NCI-H2196 treated with DMSO at 0.1 percent for 48 hours (cell line): ENCODE results near the gene TSC22D1.
"Not testable (repeated sequence)": the region's sequence is repeated elsewhere in the genome, so short reads cannot be mapped to it uniquely, and the experiment has no call there.

Source experiments
- DNase-seq: peaks from one replicate; lab custom pipeline; 2025; ENCODE audit not compliant: unreplicated experiment; lab: John Stamatoyannopoulos, UW

The TSC22D1 gene

DNA sequence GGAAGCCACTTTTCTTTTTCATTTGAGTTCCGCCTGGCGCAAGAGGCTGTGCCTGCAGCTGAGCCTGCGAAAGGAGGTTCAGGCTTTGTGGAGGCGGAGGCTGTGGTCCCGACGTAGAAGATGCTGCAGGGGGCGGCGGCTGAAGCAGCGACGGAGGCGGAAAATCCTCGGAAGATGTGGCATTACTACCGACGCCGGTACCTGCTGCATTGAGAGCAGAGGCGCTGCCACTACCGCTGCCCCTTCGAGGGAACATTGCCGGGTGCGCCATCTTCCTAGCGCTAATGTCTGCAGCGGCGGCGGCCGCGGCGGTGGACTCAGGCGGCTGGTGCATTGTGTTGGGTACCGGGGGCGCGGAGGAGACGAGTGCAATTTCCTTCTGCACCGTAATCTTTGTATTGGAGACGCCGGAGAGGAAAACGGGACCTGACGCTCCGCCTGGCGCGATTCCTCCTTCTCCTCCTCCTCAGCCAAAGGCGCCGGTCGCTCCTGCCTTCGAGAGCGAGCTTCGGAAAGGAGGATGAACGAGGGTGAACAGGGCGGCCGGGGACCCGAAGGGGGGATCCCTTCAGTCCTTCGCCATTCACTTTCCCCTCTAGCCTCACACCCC is at the start of gene TSC22D1:
Gene TSC22D1, minus strand, starts transcription at position 590 of the 610 bp plus-strand sequence. Its CDS starts 256 bp downstream, at position 334.
- DNase-seq: no peak

DNA sequence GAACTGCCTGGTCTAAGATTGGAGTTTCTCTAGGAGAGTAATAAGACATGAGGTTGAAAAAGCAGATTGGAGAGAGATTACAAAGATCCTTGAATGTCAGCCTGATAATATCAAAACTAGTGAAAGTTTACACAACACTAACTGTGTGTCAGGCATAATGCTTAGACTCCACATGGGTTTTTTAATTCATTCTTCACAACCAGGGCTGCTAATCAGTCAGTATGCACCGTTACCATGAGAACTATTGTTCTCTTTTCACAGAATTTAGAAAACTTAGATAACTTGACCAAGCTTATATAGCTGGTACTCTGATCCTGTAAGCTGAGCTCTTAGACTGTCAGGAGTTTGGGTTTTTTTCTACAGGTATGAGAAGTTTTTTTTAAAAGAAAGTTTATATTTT is 46.6 kb upstream of the TSC22D1 start:
- DNase-seq: no peak

DNA sequence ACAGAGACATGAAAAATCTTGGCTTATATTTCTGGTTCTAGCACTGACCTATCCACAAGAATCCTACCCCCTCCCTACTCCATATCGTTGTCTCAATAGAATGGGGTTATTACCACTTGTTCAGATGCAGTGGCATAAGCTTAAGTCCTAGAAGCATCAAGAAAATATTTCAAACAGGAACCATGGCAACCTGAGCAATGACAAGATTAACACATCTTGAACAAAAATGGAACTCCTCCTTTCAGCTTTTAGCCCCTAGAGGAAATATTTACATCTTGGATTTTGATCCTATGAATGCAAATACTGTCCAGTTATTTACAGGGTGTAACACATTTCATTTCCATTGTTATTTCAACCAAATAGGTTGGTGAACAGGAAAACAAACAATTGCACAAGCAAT is 46.1 kb upstream of the TSC22D1 start:
- no peak for DNase-seq

DNA sequence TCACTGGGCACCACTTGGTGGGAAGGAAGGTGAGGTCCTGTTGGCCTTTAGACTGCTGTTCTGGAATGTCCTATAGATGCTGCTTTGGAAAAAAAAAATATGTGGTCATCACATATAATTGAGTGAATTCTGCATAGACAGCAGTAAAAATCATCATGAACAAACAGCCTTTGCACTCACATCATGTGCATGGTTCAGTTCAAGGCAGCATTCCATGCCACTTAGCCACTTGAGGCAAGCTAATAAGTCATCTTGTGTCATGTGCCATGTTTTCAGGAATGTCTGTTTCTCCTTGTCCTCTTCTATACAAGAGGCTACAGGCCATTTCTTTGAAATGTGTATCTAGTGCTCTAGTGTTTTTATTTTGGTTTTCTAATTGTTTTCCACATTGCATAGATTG is 43.9 kb upstream of the TSC22D1 start:
- no peak for DNase-seq

DNA sequence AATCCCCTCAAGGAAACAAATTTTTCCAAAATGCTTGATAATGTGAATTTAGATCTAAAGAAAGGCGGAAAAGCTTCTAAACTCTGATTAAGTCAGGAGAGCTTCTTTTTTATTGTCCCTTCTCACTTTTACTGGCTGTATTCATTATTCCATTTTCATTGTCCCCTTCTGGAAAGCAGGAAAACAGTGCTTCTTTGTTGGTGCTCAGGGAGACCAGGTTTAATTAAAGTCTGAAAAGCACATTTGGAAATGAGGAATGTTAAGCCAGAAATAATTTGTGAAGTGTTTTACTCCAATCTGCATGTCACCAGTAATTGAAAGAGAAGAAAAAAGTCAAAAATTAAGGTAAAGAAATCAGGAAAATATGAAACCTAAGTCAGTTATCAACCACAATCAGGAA is 43.5 kb upstream of the TSC22D1 start:
- DNase-seq: no peak

DNA sequence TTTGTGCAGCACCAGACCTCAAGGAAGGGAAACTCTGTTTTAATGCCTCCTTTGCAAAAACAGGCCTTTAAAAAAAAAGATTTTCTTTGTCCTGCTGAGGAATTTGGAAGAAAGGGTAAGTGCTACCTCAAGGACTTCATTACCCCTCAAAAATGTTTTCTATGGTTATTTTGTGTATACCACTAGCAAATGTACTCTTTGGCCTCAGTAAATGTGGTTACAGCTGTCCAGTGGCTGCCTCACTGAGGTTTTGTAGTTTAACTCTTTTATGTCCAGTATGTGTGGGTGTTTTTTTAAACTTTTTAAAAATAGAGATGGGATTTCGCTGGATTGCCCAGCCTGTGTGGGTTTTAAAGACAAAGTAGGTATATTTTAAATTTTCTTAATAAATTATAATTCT is 42.2 kb upstream of the TSC22D1 start:
- DNase-seq: no peak

DNA sequence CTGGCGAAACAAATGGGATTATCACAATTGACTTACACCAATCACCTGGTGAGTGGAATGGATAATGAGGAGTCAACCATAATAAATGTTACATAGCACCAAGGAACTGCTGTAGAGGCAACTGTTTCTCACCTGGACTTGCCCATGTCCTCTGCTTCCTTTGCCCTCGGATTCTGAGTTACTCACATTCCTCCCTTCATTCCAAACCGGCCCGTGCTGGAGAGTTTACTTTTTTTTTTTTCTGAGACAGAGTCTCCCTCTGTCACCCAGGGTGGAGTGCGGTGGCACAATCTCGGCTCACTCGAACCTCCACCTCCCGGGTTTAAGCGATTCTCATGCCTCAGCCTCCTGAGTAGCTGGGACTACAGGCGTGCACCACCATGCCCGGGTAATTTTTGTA is 41.5 kb upstream of the TSC22D1 start:
- no peak for DNase-seq

DNA sequence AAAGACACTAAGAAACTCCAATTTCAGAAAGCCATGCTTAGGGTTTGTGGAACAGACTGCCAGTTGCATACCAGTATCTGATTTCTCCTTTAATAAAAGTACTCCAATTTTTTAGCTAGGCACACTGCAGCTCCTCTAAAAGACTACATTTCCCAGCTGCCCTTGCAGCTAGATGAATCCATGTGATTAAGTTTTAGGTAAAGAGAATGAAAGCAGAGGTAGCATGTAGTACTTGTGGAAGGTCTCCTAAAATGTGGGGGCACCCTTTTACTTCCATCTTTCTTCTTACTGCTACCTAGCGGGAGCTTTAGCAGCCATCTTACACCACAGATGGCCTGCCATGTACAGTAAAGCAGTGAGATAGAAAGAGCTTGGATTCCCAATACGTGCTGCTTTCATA is 33.0 kb upstream of the TSC22D1 start:
- DNase-seq: no peak

DNA sequence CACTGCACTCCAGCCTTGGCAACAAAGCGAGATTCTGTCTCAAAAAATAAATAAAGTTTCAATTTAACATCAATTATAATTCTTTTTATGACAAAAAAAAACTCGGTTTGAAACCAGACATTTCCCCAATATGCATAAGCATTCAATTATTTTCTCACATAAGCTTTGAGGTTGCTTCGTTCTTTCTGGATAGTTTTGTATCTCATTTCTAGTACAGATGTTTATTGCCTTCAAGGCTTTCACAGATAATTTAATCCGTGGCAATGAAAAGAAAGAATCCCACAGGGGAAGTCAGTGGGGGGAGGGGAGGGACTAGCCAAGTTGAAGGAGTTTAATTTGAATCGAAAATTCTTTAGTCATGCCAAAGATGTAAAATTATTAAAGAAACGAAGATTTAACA is 29.6 kb upstream of the TSC22D1 start:
- no peak for DNase-seq

DNA sequence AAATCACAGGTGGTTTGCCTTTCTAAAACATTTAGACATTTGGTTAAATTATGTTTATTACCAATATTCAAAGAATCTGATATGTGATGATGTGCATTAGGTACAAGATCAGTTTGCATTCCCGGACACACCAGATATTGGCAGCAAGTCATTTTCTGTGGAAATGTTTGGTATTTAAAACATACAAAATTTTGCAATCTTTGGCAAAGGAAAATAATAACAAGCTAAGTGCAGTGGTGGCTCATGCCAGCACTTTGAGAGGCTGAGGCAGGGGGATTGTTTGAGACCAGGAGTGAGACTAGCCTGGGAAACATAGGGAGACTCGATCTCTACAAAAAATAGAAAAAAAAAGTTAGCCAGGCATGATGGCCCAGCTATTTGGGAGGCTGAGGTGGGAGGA is 29.1 kb upstream of the TSC22D1 start:
- DNase-seq: no peak

DNA sequence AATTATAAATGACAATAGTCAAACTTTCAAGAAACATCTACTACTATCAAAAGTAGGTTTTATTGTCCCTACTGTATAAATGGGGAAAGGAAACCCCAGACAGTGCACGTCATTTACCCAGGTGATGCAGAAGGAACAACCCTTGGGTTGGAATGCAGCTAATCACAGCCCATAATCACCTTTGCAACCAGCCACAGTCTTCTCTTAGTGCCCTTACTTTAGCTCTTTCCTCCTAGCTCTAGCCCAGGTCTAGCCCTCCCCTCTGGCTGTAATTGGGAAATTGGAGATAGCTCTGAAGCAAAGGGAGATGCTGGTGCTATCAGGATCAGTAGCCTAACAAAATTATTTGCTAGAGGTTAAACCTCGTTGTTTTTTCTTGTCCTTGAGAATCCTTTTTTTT is 25.5 kb upstream of the TSC22D1 start:
- DNase-seq: no peak

DNA sequence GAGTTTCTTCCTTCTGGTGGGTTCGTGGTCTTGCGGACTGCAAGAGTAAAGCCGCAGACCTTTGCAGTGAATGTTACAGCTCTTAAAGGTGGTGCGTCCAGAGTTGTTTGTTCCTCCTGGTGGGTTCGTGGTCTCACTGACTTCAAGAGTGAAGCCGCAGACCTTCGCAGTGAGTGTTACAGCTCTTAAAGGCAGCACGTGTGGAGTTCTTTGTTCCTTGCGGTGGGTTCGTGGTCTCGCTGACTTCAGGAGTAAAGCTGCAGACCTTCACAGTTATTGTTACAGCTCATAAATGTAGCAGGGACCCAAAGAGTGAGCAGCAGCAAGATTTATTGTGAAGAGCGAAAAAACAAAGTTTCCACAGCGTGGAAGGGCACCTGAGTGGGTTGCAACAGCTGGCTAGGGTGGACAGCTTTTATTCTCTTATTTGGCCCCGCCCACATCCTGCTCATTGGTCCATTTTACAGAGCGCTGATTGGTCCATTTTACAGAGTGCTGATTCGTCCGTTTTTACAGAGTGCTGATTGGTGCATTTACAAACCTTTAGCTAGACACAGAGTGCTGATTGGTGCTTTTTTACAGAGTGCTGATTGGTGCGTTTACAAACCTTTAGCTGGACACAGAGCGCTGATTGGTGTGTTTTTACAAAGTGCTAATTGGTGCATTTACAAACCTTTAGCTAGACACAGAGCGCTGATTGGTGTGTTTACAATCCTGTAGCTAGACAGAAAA is 17.9 kb upstream of the TSC22D1 start:
- DNase-seq: not testable (repeated sequence)

DNA sequence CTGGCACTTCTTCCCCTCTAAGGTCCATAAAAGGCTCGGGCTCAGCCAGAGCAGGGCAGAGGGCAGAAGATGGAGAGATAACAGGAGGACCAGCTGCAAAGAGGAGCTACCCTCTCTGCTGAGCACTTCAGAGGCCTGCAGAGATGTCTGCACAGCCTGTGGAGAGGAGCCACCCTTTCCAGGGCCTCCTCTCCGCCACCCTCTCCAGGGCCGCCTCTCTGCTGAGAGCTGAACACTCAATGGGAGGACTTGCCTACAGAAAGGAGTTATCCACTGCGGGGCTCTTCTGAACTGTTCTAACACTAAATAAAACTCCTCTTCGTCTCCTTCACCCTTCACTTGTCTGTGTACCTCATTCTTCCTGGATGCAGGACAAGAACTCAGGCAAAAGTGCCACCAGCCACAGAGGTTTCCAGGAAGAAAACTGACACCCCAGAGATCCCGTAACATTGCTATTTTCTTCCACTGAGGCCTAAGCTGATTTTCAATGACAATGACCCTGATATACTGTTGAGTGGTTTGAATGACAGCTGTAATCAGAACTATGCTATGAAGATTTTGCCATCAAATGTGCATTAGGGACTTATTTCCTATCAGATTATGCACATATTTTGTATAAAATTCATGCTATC is 16.2 kb upstream of the TSC22D1 start:
- DNase-seq: no peak

DNA sequence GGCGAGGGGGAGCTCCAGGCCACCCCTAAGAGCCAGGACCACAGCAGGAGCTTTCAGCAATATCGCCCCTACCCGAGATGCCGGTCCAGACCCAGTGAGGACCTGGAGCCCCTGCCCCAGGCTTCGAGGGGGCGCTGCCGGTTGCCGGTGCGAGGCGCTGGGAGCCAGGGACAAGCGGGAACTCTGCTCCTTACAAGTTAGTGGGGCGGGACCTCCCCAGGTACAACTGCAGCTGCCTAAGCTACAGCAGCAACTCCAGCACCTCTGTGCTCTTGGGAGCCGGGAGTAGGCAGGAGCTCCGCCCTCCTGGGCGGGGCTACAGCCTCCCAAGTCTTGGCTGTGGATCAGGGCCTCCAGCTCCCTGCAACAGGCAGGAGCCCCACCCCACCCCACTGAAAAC is 15.2 kb upstream of the TSC22D1 start:
- no peak for DNase-seq

DNA sequence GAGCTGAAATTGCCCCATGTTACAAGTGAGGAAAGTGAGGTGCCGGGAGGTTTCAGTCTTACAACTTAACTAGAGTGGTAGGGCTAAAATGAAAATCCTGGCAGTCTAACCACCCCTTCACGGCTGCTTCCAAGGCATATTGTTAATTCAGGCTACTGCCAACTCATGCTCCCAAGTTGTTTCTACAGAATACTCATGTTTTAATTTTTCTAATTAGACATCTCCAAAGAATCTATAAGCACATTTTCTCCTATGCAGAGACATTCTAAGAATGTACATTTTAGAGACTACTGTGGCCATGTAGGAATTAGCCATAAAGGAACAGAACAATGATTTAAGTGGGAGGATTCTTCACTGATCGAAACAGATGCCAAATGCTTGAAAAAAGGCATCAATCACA is 7.0 kb upstream of the TSC22D1 start:
- DNase-seq: no peak

DNA sequence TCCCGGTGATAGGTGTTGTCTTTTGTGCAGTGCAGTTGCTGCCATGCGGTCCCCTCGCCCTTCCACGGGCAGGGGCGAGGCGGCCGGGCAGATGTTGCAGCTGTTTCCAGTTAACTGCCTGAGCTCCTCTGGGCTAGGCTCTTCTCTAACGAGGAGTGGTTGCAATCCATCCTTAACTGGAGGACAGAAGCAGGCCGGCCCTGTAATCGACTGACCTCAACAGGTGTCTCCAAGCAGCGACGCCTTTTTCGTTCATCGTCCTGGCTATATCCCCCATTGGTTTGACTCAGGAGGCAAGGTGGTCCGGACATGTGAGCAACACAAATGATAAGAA is 1.9 kb upstream of the TSC22D1 start:
- DNase-seq: no peak

DNA sequence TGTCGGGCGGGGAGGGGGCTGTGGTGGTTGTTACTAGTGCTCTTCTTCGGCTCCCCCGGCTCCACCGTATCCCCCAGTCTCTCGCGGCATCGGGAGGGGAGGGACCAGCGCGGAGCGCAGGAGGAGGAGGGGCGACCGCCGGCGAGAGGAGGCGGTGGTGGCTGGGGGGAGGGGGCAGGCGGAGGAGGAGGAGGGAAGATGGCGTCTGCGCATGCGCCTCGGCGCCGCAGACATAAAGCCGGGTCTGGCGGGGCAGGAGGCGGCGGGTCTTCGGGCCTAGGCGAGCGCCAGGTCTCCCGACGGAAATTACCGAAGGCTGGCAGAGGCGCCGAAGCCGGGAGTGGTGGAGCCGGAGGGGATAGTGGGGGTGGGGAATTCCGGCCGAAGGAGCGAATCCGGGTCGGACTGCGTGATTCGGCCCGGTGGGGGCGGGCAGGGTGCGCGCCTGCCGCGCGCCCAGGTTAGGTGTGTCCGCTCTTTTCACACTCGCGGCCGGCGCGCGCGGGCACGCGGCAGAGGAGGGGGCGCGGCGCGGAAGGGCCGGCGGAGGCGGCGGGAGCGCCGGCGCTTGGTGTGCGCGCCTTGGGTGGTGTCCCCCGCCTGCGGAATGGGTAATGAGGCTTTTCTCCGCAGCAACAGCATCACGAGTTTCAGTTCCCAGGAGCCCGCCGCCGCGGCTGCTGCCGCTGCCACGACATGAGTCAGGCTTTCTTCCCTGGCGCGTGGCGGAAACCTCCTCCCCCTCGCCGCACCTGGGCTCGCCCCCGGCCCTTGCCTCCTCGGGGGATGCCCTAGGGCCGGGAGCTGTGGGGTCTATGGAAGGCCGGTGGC is 1.3 kb upstream of the TSC22D1 start:
- DNase-seq: peak; percentile 81

DNA sequence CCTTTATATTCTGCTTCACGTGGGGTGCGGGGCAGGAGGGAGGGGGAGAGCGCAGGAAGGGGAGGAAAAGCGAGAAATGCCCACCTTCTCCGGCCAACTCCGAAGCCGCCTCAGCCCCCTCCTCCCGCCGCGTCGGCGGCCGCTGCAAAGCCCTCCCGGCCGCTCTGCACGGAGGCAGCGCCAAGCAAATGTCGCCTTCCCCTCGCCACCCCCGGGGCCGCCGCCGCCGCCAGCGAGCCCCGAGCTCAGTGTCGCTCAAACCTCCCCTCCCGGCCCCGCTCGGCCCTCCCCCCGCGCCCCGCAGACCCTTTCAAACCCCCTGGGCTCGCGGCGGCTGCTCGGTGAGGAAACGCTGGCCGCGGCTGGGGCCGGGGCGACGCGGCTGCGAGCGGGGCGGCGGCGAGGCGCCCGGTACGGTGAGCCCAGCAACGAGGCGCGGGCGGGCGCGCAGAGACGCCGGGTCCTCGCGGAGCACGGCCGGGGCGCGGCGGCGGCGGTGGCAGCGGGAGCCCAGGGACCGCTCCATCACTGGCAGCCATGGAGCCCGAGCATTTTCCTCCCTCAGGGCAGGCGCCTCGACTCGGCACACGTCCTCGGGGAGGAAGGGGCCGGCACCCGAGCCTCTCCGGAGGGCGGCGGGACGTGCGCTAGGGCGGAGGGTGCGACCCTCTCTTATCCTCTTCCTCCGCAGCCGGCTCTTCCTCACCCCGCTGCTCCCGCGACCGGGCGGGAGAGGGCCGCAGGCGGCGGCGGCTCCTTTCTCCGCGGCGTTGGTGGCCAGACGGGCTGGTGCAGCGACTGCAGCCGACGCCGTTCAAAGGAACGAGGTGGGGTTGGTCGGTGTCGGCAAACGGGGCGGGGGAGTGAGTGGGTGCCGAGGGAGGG is 463 bp upstream of the TSC22D1 start:
- no peak for DNase-seq

DNA sequence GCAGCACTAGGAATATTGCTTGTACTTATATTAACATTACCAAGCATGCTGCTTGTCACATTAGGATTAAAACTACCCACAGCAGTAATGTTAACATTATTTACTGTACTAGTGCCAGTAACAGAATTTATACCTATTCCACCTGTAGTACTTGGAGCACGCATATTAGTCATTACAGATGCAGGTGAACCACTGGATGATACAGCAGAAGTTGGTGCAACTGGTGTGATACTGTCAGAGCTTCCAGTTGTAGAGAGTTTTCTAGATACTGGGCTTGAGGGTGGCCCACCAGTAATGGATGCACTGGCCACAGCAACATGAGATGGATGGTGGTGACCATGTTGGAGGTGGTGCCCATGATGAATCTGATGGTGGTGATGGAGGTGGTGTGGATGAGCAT is 1.1 kb downstream of the TSC22D1 start:
- no peak for DNase-seq

DNA sequence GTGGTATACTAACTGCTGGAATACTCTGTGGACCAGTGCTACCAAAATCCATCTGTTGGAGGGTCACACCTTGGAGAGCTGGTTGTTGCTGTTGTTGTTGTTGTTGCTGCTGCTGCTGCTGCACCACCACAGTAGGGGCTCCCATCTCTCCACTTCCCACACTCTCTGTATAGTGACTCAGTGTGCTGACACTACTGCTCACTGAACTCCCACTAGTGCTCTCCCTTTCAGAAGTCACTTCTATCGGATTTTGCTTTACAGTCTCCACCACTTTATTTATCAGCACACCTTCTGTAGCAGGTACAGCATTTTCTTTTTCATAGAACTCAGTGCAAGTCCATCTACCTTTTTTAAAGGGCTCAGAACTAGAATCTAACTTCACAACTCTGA is 1.7 kb downstream of the TSC22D1 start:
- DNase-seq: no peak
